ENCODE results near the gene COL23A1.
"Not testable (repeated sequence)": the region's sequence is repeated elsewhere in the genome, so short reads cannot be mapped to it uniquely, and the experiment has no call there.

Gene COL23A1

DNA sequence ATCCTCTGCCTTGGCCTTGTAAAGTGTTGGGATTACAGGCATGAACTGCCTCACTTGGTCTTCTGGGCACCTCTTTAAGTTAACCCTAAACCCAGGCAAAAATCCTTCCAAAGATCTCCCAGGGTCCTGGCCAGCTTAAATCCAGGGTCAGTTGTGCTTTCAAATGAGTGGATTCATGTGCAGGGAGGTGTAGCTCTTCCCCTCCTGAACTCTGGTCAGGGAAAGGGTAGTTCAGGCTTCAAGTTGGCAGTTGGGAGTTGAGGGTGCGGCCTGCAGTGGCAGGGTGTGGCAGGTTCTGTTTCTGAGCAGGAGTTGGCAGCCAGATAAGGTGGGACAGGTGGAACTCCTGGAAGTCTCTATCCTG, 382.3 kb downstream of the COL23A1 start:
- no peak for DNase-seq (ENCODE audit: low read depth)

DNA sequence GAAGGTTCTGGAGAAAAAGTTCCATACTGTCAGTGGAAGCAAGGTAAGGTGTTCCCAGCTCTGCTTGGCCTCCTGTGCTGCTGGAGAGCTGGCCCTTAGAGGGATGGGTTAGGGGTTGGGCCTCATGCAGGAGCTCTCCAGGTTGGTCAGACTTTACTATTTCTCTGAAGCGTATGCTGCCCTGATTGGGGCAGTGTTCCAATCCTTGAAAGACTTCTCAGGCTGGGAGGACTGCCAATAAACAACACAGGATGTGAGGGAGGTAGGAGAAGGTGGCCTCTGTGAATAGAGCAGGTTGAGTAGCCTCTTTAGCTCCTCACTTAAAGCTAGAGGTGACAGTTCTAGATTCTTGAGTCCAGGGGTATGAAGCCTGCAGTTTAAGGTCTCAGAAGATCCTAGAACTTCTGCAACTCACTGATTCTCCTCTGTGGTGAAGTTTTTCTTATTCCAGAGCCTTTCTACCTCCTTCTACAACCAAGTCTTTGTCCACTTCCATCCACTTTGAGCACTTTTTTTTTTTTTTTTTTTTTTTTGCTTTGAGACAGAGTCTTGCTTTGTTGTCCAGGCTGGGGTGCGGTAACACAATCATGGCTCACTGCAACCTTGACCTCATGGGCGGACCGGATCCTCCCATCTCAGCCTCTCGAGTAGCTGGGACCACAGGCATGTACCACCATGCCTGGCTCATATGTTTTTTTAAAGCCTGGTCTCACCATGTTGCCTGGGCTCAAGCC, 382.8 kb downstream of the COL23A1 start:
- DNase-seq (ENCODE audit: low read depth) = no peak

DNA sequence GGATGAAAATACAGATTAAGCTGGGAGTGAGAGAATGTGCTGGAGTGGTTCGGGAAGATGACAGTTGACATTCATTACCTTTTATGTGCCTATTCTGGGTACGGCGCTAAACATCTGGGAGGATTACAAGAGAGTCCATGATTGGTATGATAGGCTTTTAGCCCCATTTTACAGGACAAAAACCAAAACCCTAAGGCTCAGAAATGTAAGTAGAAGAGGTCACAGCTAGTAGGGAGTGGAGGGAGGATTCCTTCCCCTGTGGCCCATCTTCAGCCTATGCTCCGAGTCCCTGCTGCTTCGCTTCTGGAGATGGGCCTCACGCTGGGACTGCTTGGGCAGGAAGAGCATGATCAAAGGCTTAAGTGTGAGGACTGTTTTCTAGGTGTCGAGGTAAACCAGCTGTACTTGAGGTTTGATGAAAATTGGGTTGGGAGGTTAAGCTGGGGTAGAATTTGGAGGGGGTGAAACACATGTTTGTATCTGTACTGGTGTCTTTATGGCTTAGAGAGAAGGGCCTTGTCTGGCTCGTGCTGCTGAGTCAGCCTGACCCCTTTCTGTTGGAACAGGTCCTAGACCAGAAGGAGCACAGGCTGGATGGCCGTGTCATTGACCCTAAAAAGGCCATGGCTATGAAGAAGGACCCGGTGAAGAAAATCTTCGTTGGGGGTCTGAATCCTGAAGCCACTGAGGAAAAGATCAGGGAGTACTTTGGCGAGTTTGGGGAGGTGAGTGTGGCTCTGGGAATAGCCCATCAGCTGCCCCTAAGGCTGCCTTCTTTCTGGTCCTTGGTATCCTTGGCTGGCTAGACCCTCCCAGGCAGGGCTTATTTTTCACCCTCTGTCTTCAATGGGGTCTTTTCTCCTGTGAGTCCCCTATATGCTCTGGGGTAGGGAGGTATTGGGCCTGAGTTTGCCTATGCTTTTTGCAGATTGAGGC, 383.8 kb downstream of the COL23A1 start:
- DNase-seq (ENCODE audit: low read depth) = no peak

DNA sequence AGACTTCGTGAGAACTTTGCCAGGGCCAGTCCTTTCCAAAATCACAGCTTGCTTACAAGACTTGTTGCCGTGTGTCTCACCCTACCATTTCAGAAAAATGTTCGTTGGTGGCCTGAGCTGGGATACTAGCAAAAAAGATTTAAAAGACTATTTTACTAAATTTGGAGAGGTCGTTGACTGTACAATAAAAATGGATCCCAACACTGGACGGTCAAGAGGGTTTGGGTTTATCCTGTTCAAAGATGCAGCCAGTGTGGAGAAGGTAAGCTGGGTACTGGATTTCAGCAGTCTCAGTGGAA, 384.5 kb downstream of the COL23A1 start:
- no peak for DNase-seq (ENCODE audit: low read depth)

DNA sequence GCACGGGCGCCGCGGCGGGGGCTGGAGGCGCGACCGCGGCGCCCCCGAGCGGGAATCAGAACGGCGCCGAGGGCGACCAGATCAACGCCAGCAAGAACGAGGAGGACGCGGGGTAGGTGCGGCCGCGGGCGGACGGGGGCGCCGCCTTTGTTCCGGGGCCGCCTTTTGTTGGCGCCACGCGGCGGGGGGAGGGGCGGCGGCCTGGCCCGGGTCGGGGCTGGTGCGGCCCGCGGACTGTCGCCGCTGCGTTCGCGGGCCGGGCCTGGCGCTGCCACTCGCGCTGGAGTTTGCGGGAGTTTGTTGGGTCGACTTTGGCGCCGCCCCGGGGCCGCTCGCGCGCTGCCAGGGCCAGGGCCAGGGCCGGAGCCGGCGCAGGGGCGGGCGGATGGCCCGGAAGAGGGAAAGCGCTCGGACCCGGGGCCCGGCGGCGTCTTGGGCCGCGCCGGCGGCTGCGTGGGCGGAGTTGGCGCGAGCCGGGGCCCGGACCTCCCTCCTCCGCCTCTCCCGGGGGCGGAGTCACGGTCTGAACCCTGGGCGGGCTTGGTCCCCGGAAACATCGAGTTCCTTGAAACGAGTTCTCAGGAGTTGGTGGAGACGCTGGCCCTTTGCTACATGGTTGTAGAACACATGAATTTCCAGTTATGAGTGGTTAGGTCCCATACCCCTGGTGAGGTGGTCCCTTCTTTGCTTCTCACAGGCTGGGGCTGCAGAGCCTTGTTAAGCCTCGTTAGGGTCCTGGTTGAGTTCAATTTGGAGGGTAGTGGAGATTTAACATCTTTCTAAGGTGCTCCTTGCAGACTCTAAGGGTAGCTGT, 385.1 kb downstream of the COL23A1 start:
- DNase-seq (ENCODE audit: low read depth) = peak; percentile 69

DNA sequence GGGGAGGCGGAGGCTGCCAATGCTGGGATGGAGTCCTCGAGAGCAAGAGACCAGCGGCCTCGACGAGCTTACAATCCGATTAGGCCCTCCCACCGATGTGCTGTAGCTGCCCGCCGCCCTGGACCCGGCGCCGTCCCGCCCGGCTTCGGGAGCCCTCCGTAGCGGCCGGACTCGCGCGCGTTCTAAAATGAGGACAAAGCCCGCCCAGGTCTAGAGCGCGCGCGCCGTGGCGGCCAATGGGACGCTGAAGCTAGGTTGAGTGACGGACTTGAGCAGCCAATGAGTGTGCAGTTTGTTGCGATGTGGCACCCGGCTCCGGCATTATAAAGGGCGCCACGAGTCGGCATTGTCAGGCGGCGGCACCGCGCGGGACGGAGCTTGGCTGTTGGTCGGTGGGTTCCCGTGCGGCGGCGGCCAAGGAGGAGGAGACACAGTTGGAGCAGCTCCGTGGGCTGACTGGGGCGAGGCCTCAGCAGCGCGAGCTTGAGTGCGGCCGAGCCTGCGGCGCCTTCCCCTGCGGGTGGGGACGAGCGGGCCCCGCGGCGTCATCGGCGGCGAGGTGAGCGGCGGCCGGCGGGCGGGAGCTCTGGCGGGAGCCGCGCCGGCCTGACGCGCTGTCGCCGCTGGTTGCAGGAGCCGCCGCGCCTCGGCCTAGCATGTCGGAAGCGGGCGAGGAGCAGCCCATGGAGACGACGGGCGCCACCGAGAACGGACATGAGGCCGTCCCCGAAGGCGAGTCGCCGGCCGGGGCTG, 385.8 kb downstream of the COL23A1 start, which contains the start of gene HNRNPAB:
Gene HNRNPAB (plus strand): TSS at position 352 of the 753 bp plus-strand sequence. CDS start 305 bp downstream, at position 657.
- peak; percentile 93 for DNase-seq (ENCODE audit: low read depth)

DNA sequence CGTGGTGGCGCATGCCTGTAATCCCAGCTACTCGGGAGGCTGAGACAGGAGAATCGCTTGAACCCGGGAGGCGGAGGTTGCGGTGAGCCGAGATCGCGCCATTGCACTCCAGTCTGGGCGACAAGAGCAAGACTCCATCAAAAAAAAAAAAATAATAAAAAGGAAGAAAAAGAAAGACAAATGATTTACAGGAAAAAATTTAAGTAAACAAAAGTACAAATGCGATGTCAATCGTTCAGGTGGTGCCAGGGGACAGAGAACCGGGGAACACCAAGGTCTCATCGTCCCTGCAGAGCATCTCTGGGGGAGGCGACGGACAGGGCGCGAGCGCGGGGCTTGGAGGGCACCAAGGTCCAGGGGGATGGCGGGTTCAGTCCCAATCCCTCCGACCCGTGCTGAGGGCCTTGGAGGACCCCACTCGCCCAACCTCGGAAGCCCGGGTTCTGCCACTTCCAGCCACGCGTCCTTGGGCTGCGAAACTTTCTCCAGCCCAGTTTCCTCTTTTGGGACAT, 386.5 kb downstream of the COL23A1 start:
- DNase-seq (ENCODE audit: low read depth) = no peak

DNA sequence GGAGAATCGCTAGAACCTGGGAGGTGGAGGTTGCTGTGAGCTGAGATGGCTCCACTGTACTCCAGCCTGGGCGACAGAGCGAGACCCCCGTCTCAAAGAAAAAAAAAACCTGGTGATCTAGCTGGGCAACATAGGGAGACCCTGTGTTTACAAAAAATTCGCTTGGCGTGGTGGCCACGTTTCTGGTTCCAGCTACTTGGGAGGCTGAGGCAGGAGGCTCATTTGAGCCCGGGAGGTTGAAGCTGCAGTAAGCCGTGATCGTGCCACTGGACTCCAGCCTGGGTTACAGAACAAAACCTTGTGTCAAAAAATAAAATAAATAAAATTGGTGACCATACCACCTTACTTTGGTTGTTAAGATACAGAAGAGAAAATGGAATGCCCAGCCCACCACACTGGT, 387.7 kb downstream of the COL23A1 start:
- DNase-seq (ENCODE audit: low read depth) = no peak

DNA sequence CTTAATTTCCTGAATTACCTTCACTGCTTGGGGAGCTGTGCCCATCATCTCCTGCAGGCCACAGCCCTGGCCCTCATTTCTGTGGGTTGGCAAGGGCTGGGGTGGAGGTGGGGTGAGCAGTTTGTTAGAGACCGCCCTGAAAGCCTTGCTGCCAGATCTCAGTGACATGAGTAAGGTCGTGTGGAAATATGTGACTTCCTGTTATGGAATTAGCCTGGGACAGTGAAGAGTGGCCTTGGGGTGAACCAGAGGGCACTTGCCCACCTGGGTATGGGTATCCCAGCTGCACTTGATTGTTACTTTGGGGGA, 388.3 kb downstream of the COL23A1 start:
- no peak for DNase-seq (ENCODE audit: low read depth)

DNA sequence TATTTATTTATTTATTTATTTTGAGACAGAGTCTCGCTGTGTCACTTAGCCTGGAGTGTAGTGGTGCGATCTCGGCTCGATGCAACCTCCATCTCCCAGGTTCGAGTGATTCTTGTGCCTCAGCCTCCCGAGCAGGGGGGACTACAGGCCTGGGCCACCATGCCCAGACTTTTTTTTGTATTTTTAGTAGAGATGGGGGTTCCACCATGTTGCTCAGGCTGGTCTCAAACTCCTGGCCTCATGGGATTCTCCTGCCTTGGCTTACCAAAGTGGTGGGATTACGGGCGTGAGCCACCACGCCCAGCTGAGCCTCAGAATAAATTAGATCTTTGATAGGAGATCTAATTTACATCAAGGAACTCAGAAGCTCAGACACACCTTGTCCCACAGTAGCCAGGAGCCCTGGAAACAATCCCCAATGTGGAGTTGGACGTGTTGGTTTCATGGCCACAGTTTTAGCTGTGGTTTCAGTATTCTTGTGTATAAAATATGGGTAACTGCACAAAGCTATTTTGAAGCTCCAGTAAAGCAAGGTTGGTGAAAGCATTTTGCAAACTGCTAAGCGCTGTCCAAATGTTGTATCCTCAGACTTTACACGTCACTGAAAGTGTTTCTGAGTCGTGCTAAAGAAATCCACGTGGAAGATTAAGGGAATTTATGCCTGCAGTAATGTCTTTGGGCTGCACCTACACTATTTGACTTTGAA, 388.8 kb downstream of the COL23A1 start:
- no peak for DNase-seq (ENCODE audit: low read depth)

DNA sequence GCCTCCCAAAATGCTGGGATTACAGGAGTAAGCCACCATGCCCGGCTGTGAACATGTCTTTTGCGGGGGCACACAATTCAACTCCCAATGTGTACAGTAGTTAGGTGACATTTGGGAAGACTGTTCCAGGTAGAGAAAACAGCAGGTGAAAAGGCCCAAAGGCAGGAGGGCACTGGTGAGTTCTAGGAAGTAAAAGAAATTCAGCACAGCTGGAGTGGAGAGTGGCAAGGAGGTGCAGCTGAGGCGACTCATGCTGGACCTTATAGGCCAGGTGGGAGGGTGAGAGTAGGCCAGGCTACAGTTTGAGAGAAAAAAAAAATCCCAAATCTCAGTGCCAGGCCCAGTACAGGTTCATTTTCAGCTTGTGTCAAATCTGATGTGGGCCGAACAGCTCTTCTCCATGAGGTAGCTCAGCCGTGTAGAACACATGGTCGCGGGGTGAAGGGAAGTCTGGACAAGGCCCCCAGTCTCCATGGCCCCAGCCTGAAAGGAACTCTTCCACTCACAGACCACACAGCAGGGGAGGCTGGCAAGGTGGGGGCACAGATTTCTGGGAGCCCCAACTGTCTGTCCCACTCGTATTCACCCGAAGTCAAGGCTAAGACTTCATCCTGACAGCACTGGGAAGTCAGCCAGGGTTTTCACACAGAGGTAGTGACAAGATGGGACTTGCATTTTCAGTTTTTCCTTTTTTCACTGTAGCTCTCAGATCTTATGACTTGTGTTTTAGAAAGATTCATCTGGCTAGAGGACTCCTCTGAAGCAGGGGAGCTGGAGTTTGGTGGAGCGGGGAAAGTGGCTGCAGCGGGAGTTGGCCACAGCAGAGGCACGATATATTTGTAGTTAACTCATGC, 390.4 kb downstream of the COL23A1 start:
- no peak for DNase-seq (ENCODE audit: low read depth)

DNA sequence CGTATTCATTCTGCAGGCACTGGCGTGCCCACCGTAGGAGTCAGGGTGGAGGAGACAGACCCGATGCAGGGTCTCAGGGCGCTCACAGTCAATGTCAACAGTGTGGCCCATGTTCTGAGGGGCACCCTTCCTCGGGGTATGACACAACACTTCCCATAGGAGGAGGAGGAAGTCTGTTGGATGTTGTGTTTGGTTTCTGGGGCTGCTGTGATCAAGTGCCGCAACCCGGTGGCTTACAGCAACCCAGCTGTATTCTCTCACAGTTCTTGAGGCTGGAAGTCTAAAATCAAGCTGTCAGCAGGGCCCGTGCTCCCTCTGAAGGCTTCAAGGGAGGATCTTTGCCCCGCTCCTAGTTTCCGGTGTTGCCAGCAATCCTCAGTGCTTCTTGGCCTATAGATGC, 391.5 kb downstream of the COL23A1 start:
- no peak for DNase-seq (ENCODE audit: low read depth)

DNA sequence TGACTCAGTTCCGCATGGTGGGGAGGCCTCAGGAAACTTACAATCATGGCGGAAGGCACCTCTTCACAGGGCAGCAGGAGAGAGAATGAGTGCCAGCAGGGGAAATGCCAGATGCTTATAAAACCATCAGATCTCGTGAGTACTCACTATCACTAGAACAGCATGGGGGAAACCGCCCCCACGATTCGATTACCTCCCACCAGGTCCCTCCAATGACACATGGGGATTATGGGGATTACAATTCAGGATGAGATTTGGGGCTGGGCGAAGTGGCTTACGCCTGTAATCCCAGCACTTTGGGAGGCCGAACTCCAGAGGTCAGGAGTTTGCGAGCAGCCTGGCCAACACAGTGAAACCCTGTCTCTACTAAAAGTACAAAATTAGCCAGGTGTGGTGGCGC, 392.0 kb downstream of the COL23A1 start:
- not testable (repeated sequence) for DNase-seq (ENCODE audit: low read depth)

DNA sequence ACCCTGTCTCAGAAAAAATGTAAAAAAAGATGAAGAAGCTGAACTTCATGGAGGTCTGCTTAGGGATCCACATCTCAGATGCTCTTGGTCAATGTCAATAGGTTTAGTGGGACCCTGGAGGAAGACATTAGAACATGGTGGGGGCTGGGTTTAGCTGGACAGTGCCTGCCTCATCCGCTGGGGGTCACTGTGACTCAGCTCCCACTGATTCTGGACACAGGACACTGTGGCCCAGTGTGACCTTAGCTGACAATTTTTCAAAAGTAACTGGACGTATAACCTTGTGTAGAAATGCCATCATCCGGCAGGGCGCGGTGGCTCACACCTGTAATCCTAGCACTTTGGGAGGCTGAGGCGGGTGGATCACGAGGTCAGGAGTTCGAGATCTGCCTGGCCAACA, 393.2 kb downstream of the COL23A1 start:
- no peak for DNase-seq (ENCODE audit: low read depth)

DNA sequence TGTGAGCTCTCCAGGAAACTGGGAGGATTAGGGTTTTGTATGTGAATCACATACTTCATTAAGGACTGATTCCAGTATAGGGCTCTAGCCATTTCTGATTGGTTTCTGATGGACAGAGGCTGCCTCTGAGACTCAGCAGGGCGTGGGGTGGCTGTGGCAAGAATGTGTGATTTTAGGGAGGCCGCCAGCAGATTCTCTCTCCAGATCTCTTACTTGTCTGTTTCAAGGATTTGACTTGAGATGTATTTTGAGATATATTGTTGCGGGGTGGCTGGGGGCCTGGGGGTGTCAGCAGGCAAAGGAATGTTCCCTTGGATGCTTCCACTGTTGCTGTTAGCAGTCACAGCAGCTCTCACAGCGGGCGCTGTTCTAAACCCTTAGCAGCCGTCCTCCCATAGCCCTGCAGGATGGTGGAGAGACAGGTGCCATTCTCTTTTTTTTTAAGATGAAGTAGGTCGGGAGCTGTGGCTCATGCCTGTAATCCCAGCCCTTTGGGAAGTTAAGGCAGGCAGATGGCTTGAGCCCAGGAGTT, 393.8 kb downstream of the COL23A1 start:
- no peak for DNase-seq (ENCODE audit: low read depth)

DNA sequence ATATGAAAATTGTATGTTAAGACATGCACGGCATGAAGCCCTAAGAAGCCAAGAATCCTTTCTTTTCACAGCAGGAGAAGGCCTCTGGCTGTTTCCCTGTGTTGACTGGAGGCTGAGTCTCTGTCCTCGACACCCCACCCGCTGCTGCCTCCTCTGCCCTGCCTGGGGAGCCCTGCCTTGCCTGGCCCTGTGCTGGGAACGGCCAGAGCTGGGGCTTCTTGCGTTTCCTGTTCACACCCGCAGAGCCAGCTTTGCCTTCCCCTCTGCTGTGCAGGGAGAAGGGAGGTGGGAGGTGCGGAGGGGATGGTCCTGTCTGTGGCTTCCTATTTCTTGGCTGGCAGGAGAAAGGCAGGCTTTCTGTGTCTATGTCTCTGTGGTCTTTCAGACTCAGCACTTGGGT, 396.2 kb downstream of the COL23A1 start:
- DNase-seq (ENCODE audit: low read depth) = no peak

DNA sequence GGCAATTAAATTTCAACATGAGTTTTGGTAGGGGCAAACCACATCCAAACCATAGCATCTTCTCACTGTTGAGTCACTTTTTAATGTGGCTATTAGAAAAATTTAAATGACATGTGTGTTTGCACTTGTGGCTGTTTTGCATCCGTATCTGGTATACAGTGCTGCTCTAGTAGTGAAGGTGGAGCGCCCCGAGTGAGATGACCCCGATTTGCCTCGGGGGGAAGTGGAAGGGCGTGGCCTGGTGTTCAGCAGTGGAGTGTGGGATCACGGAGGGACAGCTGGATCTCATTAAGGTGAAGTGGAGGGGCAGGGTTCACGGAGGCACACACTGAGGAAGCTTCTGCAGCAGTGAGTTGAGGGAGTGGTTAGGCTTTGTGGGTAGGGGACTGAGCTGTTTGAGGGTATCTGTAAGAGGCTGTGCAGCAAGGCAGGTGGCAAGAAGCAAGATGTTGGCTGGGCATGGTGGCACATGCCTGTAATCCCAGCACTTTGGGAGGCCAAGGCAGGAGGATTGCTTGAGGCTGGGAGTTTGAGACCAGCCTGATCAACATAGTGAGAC, 396.9 kb downstream of the COL23A1 start:
- DNase-seq (ENCODE audit: low read depth) = no peak

DNA sequence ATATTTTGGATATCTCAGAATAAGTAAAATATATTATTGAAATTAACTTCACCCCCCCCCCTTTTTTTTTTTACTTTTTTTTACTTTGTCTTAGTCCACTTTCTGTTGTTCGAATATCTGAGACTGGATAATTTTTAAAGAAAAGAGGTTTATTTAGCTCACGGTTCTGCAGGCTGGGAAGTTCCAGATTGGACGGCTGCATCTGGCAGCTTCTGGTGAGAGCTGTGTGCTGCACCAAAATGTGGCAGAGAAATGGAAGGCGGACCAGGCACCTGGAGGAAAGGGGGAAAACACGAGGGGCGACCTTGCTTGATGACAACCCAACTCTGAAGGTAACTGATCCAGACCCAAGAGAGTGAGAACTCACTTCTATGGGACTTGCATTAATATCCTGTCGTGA, 397.4 kb downstream of the COL23A1 start:
- no peak for DNase-seq (ENCODE audit: low read depth)

DNA sequence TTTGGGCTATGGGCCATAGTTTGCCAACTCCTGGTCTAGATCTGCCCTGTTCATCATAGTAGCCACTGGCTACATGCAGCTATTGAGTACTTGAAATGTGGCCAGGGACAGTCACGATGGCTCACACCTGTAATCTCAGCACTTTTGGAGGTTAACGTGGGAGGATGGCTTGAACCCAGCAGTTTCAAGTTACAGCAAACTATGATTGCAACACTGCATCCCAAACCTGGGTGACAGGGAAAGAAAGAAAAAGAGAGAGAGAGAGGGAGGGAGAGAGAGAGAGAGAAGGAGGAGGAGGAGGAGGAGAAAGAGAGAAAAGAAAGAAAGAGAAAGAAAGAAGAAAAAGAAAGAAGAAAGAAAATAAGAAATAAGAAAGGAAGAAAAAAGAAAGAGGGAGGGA, 397.9 kb downstream of the COL23A1 start:
- DNase-seq (ENCODE audit: low read depth) = no peak

DNA sequence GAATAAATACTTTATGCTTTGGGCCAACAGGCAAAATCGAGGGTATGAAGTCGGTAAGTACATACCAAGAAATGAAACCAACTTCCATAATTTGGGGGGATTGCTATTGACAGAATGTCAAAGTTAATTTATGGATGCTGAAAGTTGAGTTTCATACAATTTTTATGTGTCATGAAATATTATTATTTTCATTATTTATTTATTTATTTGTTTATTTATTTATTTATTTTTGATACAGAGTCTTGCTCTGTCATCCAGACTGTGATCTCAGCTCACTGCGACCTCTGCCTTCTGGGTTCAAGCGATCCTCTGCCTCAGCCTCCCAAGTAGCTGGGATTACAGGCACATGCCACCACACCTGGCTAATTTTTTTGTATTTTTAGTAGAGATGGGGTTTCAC, 398.5 kb downstream of the COL23A1 start:
- no peak for DNase-seq (ENCODE audit: low read depth)
